HG03196 (cell line): ENCODE measurements around the gene P2RY6.
"Not testable (repeated sequence)": the region's sequence is repeated elsewhere in the genome, so short reads cannot be mapped to it uniquely, and the experiment has no call there.

Source experiments
- ATAC-seq: cut with Tn5 transposase; IDR thresholded peaks from one replicate; pipeline ENCODE4 v1.9.1; 2021; ENCODE audit not compliant: unreplicated experiment

P2RY6 gene

DNA sequence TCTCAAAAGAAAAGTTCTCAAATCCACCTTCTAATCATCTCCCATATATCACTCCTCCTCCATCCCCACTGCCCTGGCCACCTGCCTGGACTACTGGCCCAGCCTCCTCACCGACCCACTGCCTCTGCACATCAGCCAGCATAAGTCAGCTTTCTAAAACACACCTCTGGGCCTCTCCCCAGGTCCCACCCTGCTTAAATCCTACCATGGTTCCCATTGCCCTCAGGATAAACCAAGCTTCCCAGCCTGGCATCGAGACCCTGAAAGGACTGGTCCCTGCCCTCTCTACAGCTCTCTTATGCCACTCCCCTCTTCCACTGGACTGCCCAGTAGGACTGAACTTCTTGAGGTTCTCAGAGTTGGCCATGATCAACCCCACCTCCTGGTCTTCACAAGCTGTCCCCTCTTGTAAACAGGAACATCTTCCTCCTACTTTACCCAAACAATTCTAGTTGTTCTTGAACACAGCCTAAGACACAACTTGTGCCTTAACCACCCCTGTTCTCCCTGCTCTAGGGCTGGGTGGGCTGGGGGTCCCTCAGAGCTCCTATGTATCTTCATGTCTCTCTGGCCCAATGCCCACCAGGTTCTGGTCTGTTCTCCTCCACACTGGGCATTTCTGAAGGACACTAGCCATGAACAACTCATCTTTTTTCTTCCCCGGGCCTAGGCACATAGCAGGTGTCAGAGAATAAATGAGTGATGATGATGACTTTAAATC, 12.6 kb upstream of the P2RY6 start:
- no peak for ATAC-seq

DNA sequence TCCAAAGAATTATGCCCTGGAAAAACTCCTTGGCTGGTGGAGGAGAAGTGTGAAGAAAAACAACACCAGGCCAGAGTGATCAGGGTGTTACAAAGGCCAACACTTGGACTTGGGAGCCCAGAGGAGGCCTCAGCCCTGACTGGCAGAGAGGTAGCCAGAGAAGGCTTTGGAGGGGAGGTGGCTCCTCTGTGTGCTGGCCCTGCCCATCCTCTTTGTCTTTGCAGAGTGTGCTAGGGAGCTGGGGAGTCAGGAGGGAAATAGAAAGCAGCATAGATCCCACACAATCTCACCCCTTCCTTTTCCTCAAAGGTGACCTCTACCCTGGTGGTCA, 12.0 kb upstream of the P2RY6 start:
- ATAC-seq, result no peak

DNA sequence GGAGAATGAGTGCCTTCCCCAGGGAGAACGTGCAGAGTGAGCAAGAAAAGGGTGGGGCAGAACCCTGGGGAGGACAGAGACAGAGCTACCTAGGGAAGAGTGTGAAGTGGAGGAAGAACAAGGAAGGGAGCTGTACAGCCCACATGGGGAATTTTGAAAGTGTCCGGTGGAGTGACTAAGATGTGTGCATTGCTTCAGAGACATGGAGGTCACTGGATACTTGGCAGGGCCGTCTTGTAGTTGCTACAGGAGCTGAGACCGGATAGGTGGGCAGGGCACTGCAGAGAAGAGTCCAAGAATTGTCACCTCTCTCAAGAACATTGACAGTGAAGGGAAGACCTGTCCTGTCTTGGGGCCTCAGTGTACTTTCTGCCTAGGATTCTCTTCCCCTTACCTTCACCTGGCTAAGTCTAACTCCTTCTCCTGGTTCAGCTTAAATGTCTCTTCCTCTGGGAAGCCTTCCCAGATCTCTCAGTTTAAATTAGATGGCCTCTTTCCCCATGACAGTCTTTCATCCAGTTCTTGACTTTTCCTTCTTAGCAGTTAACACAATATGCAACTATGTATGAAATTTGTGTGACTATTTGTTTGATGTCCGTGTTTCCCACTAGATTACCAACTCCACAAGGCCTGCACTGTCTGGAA, 9.2 kb upstream of the P2RY6 start:
- no peak for ATAC-seq

DNA sequence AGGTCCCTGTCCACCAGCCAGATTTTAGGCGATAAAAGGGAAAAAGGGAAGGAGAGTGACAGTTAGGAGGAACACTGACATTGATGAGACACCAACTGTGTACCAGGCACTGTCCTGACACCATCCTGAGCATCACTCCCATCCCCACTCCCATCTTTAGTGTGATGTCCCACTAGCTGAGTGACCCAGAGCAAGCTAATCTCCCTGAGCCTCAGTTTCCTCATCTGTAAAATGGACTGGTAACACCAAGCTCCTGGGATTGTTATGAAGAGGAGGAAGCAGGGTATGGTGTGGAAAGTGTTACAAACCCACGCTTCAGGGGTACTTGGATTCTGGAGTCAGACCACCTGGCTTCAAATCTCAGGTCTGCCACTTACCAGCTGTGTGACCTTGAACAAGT, 8.5 kb upstream of the P2RY6 start:
- ATAC-seq, result no peak

DNA sequence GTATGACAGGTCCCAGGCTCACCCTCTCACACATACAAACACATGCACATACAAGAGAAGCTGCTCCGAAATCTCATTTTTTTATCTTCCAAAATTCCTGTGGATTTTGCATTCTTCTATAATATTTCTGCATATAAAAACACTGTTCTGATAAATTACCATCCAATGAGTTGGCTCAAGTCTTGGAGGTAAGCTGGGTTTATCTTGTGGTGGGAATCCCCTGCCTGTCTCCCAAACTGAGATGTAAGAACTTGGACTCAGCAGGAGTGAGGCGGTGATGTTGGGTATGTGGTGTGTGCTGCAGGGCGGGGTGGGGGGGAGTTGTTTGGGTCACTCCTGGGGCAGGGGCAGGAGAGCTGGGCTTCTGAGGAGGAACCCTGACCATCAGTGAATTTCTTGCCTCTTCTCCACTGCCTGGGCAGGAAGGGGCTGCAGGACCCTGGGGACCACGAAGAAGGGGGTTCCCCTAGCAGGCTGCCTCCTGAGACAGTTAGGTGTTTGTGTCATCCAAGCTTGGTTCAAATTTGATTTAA, 6.8 kb upstream of the P2RY6 start:
- no peak for ATAC-seq

DNA sequence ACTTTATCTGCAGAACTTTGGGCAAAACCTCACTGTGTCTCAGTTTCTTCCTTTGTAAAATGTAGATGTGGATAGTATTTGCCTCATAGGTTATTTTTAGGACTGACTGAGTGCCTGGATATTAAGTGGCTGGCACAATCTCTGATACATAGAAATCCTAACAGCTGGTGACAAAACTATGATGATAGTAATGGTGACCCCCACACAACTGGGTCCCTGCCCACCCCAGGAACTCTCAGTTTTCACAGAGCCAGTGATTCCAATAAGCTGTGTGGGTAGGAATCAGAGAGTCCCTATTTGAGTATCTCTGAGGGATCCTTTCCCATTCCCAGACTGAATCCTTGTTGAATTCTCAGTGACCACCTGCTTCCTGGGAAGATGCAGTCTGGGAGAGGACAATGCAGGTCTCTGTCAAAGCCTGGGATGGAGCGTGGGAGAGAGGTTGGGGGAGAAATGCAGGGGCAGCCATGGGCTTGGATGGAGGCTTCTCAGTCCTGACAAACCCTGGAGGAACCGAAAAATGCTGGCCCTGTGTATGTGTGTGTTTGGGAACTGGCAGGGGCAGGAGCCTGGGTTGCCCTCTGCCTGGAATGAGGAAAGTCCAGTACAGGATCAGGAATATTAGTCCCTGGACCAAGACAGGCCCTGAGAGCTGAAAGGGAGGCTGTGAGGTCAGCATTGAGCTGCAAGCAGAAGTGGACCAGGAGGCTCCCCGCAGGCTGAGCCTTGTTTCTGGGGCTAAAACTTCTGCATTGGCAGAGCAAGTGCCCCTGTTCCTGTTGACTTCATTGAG, 6.1 kb upstream of the P2RY6 start:
- no peak for ATAC-seq

DNA sequence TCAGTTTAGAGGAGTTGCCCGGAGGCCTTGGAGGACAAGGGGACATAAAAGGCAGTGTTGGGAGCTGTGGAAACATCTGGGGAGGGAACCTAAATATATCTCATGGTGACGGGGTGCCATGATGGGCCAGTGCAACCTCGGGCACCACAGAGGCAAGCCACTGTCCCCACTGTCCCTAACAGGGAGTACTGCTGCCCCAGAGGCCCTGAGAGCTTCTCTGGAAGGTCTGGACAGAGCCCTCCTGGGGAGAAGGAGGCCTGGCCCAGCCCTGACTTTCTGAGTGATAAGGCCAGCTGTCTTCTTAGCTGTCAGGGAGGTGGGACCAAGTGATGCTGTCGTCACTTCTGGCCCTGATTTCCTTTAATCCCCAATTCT, 5.5 kb upstream of the P2RY6 start:
- ATAC-seq, result no peak

DNA sequence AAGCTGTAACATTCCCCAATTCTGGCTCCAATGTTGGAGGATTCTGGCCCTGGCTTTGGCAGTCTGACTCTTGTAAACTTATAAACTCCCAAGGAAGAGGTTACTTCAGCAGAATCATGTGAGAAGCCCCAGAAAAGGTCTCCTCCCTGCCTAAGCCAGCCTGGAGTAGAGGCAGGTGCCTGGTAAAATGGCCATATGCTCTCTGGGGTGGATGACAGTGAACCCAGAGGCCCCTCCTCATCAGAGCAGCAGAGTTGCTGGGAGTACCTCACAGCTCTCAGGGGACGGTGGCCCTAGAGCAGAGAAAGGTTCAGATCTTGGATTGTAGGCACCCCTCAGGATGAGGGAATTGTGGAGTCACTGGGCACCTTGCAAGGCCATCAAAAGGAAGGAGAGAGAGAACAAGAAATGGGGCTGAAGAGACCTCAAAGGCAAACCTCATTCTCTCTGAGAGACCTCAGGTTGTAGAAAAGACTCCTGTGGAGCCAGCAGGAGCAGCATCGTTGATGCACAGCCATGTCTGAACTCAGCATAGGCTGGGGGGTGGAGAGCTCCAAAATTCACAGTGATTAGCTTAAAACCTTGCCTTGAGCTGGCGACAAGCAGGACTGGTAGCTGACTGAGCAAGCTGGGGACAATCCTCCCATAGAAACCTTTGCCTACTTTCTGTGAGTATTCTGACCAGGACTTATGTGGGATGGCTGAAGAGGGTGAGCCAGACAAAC, 4.9 kb upstream of the P2RY6 start:
- ATAC-seq, result no peak

DNA sequence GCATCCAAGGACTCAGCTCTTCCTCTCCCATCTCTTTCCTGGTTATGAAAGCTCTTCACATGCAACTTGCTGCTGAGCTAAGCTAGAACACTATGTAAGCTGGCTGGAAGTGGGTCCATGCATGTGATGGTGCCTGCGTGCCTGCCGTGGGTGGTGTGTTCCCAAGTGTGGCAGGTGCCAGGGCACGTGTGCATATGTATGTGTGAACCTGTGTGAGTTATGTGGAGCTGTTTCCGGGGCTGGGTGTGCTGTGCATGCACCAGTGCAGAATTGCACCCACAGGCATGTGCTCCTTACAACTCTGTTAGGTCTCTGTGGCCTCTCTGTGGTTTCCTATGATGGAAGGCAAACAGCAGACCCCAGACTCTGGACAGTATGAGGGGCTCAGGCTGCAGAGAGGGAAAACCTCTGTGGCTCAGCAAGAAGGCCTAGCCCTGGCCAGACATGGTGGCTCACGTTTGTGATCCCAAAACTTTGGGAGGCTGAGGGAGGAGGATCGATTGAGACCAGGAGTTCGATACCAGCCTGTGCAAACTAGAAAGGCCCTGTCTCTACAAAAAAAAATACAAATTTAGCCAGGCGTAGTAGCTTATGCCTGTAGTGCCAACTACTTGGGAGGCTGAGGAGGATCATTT, 4.1 kb upstream of the P2RY6 start:
- no peak for ATAC-seq

DNA sequence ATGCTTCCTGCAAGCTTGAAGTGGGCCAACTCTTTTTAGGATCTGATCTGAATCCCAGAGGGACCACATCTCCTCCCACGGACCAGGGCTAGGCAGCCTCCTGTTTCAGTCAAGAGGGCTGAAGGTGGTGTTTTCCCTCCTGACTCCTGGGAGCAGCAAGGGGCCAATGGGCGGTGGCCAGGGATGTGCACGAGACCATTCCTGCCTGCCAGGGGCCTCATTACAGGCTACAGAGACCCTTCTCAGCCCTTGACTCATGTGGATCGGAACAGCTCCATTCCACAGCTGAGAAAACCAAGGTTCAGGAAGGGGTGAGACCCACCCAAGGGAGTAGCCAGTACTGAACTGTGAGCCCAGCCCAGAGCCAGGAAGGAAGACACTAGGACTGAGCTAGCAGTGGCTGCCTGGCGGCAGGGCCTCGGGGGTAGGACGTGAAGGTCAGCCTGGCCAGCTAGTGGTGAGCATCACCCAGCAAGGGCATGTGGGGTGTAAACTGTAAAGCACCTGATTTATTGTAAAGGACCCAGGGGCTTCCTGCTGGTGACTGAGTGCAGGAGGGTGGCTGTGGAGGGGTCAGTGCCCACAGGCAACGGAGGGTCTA, 3.4 kb upstream of the P2RY6 start:
- no peak for ATAC-seq

DNA sequence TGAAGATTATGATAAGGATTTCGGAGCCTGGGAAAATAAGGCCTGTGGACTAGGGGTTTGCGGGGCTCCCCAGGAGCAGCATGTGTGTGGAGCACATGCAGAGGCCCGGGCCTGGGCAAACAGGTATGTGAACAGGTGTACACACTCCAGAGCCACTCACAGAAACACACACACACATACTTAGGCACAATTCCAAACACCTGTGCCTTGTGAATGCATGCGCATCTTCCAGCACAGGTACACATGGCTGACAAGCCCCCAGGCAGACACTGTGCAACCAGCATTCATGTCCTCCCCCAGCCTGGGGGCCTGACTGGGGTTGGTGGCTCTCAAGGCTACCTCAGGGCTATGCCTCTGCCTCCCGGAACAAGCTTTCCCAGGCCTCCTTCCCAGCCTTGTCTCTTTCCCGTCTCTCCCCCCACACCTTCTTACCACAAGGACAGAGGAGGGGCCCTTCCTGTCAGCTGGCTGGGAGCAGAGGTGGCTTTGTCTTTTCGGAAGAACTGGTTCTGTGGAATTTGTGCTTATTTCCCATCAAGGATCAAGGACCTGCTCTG, 2.6 kb upstream of the P2RY6 start:
- ATAC-seq, result no peak

DNA sequence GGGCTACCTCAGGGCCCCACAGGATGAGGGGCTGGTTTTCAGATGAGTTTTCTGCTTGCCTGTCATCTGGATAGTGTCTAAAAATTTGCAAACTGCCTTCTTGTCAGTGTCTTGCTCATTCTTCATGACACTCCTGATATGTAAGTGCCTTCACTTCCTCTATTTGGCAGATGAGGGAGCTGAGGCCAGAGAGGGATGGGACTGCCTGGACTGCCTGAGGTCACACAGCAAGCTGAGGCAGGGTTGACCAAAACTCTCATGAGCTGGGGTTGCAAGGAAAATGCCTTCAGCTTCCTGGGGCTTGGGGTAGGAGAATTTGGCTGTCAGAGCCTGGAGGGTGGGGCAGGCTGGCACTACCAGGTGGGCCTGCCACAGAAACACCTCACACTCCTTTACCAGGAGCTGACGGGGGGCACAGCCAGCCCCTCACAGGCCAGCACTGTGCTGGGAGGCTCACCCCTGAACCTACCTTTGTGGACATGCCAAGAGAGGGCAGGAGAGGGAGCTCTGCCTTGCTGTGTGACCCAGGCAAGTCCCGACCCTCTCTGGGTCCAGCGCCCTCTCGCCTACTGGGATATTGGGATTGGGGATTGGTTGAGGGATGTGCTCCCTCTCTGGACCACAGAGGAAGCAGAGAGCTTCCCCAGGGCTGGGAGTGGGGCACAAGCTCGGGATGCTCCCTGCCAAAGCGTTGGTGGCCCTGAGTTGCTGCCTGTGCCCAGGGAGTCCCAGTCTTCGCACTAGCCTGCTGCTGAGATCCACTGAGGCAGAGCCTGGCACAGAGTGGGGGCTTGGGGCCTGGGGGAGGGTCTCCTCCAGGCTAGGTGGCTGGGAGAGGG, 1.9 kb upstream of the P2RY6 start:
- no peak for ATAC-seq

DNA sequence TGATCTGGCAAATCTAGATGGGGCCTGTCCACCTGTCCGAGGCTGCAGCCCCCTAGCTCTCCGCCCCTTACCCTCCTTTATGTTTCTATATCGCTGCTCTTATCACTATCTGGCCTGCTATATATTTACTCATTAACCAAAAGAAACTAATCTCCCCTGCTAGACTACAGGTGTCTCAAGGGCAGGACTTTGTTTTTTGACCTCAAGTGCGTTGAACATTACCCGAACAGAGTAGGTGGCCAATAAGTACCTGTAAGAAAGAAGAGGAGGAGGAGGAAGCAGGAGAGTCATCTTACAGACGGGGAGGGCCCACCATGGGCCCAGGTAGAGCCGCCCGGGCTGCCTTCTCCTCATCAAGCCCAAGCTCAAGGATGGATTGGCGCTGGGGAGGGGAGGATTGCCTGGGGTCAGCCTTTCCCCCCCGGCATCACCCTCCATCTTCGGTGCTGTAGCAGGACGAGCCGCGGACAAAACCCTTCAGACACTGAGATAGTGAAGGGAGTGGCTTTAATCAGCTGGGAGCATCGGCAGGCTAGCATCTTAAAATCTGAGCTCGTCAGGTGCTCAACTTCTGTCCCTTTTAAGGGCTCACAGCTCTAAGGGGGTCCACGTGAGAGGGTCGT, 1.2 kb upstream of the P2RY6 start:
- no peak for ATAC-seq

DNA sequence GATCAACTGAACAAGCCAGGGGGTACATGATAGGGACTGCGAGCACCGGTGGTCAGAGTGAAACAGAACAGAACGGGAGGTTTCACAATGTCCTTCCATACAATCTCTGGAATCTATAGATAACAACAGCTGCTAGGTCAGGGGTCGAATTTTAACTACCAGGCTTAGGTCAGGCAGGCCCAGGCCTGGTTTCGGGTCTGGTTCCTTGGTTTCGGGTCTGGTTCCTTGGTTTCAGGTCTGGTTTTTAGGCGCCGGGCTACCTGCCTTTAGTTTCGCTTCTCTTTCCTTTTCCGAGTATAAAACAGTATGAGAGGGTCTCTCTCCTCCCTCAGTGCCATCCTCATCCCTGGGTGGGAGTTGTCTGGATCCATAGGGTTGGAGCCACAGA, 666 bp upstream of the P2RY6 start:
- not testable (repeated sequence) for ATAC-seq

DNA sequence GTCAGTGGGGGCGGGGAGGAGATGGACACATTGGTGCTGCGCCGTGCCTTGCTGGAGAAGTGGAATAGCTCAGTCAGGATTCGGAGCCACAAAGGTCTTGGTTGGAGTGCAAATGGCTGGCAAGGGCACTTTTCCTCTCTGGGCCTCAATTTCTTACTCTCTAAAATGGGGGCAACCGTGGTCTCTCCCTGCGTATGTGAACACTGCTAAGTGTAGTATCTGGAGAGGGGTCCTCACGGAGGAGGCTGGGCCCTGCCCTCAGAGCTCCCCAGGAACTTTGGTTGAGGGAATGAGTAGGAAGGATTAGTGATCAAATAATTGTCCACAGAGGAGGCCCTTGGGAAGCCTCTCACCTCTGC, 521 bp downstream of the P2RY6 start:
- no peak for ATAC-seq

DNA sequence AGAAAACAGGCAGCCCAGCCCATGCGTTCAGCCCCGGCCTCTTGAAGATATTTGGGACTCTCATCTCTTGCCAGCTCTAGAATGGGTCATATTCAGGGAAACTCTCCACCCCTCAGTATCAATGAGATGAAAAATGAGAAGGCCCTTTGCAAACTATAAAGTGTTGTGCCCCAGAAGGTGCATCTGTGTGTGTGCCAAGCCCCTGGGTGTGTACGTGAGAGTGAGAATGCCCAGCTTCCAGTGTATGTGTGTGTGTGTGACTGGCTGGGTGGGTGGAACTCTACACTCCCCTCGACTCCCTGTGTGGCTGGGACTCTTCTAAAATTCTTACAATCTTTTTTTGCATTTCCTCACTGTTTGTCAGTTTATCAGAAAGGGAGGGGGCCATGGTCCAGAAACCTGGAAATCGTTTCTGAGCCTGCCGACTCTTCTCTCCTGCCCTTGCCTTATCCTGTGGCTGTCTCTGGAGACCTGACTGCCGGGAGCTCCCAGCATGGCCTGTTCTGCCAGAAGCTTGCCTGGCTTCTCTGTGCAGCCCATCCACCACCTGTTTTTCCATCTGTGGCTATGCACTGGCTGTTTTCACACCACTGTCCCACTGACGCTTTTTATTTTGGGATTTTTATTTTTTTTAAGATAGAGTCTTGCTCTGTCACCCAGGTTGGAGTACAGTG, 1.2 kb downstream of the P2RY6 start:
- ATAC-seq, result no peak

DNA sequence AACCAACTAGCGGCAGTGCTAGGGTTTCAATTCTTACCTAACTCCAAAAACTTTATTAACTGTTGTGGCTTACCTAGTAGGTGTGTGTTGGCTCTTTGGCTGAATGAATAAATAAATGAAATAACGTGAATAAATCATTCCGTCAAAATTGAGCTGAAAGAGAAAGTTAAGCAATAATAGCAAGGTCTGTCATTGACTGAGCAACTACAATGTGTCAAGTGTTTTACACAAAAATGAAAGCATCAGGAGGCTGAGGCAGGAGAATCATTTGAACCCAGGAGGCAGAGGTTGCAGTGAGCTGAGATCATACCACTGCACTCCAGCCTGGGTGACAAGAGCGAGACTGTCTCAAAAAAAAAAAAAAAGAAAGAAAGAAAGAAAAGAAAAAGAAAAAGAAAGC, 2.1 kb downstream of the P2RY6 start:
- not testable (repeated sequence) for ATAC-seq

DNA sequence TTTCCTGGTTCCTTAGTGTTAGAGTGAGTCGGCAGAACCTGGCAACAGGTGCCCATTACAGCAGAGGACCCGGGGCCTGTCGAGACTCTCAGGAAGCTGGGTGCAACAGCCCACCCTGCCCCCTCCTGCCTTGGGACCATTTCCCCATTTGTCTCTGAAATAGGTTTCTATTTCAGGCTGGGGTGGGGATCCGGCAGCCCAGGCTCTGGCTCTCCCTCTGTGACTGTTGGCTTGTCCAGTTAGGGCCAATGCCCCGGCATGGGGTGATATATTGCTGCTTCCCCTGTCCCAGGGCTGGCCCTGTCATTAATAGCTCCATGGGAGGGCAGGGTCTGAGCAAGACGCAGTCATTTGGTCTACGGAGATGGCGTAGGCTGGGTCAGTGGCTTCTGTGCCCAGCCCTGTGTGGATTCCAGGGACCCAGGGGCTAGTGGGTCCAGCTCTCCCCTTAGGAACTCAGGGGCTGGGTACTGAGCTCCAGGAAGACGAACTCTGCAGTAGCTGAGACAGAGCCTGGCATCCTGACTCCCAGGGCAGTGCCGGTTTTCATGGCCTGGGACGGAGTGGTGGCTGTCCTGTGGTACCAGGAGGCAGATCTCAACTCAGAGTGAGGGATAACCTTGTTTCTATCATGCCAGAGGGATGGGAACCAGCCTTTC, 2.7 kb downstream of the P2RY6 start:
- no peak for ATAC-seq
